Non-pigmented ciliary epithelial cell (primary cell): Measurements from ENCODE around the gene NEU3.

Experiments used
- DNase-seq: peaks from one replicate; pipeline ENCODE4 v3.0.0-alpha.2; 2010; ENCODE audit warnings: low read depth

NEU3 gene

GRCh38 chr11:75063741-75064314 is 75.1 kb downstream of the NEU3 start:
- no peak for DNase-seq

DNA sequence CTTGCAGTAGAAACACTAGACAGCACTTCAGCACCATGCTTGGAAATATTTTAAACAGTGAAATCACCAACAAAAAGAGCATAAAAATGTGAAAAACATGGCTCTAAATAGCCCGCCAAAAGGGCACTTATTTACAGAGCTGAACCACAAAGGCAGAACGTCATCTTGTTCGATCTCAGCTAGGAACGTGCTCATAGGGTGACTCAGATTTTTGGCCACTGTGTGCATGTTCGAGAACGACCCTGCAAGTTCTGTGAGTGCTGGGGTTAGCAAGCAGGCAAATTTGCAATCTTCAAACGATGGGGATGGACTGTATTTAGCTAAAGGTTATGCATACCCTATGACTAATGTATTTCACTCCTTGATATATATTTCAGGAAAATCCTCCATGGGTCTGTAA is 77.3 kb downstream of the NEU3 start:
- DNase-seq: no peak
